ENCODE measurements around the gene GRIP1.

GRIP1 gene

GRCh38 chr12:66678338-66679275 lies at the start of gene GRIP1:
Gene GRIP1, minus strand, starts transcription at chr12:66679076. Its CDS starts 172 bp downstream, at chr12:66678904.
- peak in 2 of 3 experiments; percentile 58 to 80 for DNase-seq

- DNase-seq: no peak
These were observed 47.7 kb upstream of the GRIP1 start for GRCh38 chr12:66726556-66726955.

GRCh38 chr12:66725031-66725430 lies 46.2 kb upstream of the GRIP1 start:
- DNase-seq: no peak

- DNase-seq: peak in 1 of 3 experiments; percentile 30
These were observed 45.7 kb upstream of the GRIP1 start for GRCh38 chr12:66724616-66725015.

GRCh38 chr12:66724026-66724425 lies 45.1 kb upstream of the GRIP1 start:
- DNase-seq: no peak

GRCh38 chr12:66719862-66720261 lies 41.0 kb upstream of the GRIP1 start:
- DNase-seq: no peak

GRCh38 chr12:66717036-66717673 lies 38.3 kb upstream of the GRIP1 start:
- peak in 1 of 3 experiments; percentile 61 for DNase-seq

GRCh38 chr12:66716522-66716921 lies 37.6 kb upstream of the GRIP1 start:
- peak in 2 of 3 experiments; percentile 60 to 80 for DNase-seq

- no peak for DNase-seq
These were observed 35.8 kb upstream of the GRIP1 start for GRCh38 chr12:66714709-66715108.

GRCh38 chr12:66713984-66714383 lies 35.1 kb upstream of the GRIP1 start:
- DNase-seq: no peak

- DNase-seq: no peak
These were observed 31.0 kb upstream of the GRIP1 start for GRCh38 chr12:66709893-66710292.

GRCh38 chr12:66709457-66709773 lies 30.5 kb upstream of the GRIP1 start:
- no peak for DNase-seq

- peak in 2 of 3 experiments; percentile 12 to 58 for DNase-seq
These were observed 30.0 kb upstream of the GRIP1 start for GRCh38 chr12:66708704-66709456.

- peak in 1 of 3 experiments; percentile 55 for DNase-seq
These were observed 28.3 kb upstream of the GRIP1 start for GRCh38 chr12:66707002-66707697.

- DNase-seq: no peak
These were observed 21.0 kb upstream of the GRIP1 start for GRCh38 chr12:66699738-66700482.

GRCh38 chr12:66698558-66698957 lies 19.7 kb upstream of the GRIP1 start:
- no peak for DNase-seq

- no peak for DNase-seq
These were observed 18.5 kb upstream of the GRIP1 start for GRCh38 chr12:66697404-66697803.

- peak in 2 of 3 experiments; percentile 35 to 71 for DNase-seq
These were observed 16.1 kb upstream of the GRIP1 start for GRCh38 chr12:66694666-66695613.

- peak; percentile 58 to 87 (median 68) for DNase-seq
These were observed 15.1 kb upstream of the GRIP1 start for GRCh38 chr12:66693901-66694513.

- no peak for DNase-seq
These were observed 14.1 kb upstream of the GRIP1 start for GRCh38 chr12:66692986-66693385.
